ENCODE results near the gene UBE2O.
A peak's percentile ranks its signal among the peaks of the same experiment; 100 is the strongest.

Gene UBE2O

DNA sequence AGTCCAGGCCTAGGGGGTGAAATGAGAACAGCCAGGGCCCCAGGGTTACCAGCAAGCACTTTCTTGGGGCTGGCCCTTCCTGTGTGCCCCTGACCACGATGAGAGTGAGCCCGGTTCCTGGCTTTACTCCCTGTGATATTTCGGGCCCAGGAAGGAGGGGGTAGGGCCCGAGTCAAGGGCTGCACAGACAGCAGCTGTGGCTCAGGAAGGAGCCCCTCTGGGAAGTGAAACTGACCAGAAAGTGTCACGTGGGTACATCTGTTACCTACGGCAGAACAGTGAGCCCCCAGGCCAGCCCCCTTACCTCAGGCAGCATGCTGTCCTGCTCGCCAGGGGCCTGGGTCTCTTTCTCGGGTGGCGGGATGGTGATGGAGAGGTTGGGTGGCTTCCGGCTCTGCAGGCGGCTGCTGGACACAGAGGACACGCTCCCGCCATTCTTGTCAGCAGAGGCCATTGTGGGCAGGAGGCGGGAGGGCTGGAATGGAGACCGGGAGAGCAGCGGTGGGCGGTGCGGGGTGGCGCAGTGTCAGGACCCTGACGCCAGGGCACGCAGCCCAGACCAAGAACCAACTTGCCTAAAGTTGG, 28.2 kb upstream of the UBE2O start:
- H3K79me2 ChIP-seq (ENCODE audit: low read length): no peaks in the 10 kb centered on the region
- H3K36me3 ChIP-seq (replicated peaks; ENCODE audit: low read depth, low read length): peaks cover 3% of the 10 kb centered on the region
- peak overlapping the region; percentile 83 for H3K4me2 ChIP-seq (ENCODE audit: low read length)
- peak overlapping the region; percentile 78 for H3K9ac ChIP-seq (ENCODE audit: low read length)
- no peaks in the 10 kb centered on the region for H3K9me3 ChIP-seq (ENCODE audit: insufficient read depth, low read length)
- H3K27me3 ChIP-seq (ENCODE audit: low read depth, low read length): no peaks in the 10 kb centered on the region
- no peaks in the 10 kb centered on the region for H4K20me1 ChIP-seq (ENCODE audit: insufficient read depth, low read length)
- H3K4me3 ChIP-seq (ENCODE audit: low read length): peak overlapping the region; percentile 60
- H3K4me1 ChIP-seq (ENCODE audit: low read length): peaks cover 50% of the 10 kb centered on the region
- peak overlapping the region; percentile 95 for H3K27ac ChIP-seq (ENCODE audit: low read length)
- no peak overlapping the region; the same call in 1 of the 2 replicates for H2AFZ ChIP-seq (ENCODE audit: low read depth, low read length)
- TF ChIP-seq CTCF (IDR thresholded peaks at IDR 0.05; ENCODE audit: low read depth, low read length) (no peak), EZH2phosphoT487 (IDR thresholded peaks at IDR 0.05; ENCODE audit: low read depth) (no peak)

- Histone ChIP-seq H3K27ac (ENCODE audit: low read length) (peak overlapping the region; percentile 95), H4K20me1 (ENCODE audit: insufficient read depth, low read length) (no peaks in the 10 kb centered on the region), H3K4me1 (ENCODE audit: low read length) (peaks cover 49% of the 10 kb centered on the region), H3K4me2 (ENCODE audit: low read length) (peak overlapping the region; percentile 83), H3K27me3 (ENCODE audit: low read depth, low read length) (no peaks in the 10 kb centered on the region), H3K79me2 (ENCODE audit: low read length) (no peaks in the 10 kb centered on the region), H3K36me3 (replicated peaks; ENCODE audit: low read depth, low read length) (peaks cover 3% of the 10 kb centered on the region), H3K4me3 (ENCODE audit: low read length) (peak overlapping the region; percentile 60), H2AFZ (ENCODE audit: low read depth, low read length) (no peak overlapping the region; the same call in 1 of the 2 replicates), H3K9me3 (ENCODE audit: insufficient read depth, low read length) (no peaks in the 10 kb centered on the region), H3K9ac (ENCODE audit: low read length) (peak overlapping the region; percentile 78)
- TF ChIP-seq CTCF (IDR thresholded peaks at IDR 0.05; ENCODE audit: low read depth, low read length) (no peak), EZH2phosphoT487 (IDR thresholded peaks at IDR 0.05; ENCODE audit: low read depth) (no peak)
Observed at GRCh38 chr17:76480632-76481031, 27.7 kb upstream of the UBE2O start.

- no peak for TF ChIP-seq EZH2phosphoT487 (IDR thresholded peaks at IDR 0.05; ENCODE audit: low read depth)
- no peak for TF ChIP-seq CTCF (IDR thresholded peaks at IDR 0.05; ENCODE audit: low read depth, low read length)
- Histone ChIP-seq H3K4me1 (ENCODE audit: low read length) (peaks cover 44% of the 10 kb centered on the region), H3K4me2 (ENCODE audit: low read length) (no peak overlapping the region), H2AFZ (ENCODE audit: low read depth, low read length) (no peak overlapping the region), H3K27ac (ENCODE audit: low read length) (no peak overlapping the region), H3K27me3 (ENCODE audit: low read depth, low read length) (no peaks in the 10 kb centered on the region), H3K79me2 (ENCODE audit: low read length) (no peaks in the 10 kb centered on the region), H3K9ac (ENCODE audit: low read length) (no peak overlapping the region), H3K4me3 (ENCODE audit: low read length) (no peak overlapping the region), H3K9me3 (ENCODE audit: insufficient read depth, low read length) (no peaks in the 10 kb centered on the region), H3K36me3 (replicated peaks; ENCODE audit: low read depth, low read length) (peaks cover 3% of the 10 kb centered on the region), H4K20me1 (ENCODE audit: insufficient read depth, low read length) (no peaks in the 10 kb centered on the region)
Observed at GRCh38 chr17:76479515-76480060, 26.6 kb upstream of the UBE2O start.

- H3K4me2 ChIP-seq (ENCODE audit: low read length): no peak overlapping the region
- H3K9ac ChIP-seq (ENCODE audit: low read length): no peak overlapping the region
- no peaks in the 10 kb centered on the region for H3K27me3 ChIP-seq (ENCODE audit: low read depth, low read length)
- no peaks in the 10 kb centered on the region for H4K20me1 ChIP-seq (ENCODE audit: insufficient read depth, low read length)
- no peaks in the 10 kb centered on the region for H3K79me2 ChIP-seq (ENCODE audit: low read length)
- peaks cover 38% of the 10 kb centered on the region for H3K4me1 ChIP-seq (ENCODE audit: low read length)
- no peak overlapping the region for H3K27ac ChIP-seq (ENCODE audit: low read length)
- TF ChIP-seq CTCF (IDR thresholded peaks at IDR 0.05; ENCODE audit: low read depth, low read length) (no peak), EZH2phosphoT487 (IDR thresholded peaks at IDR 0.05; ENCODE audit: low read depth) (no peak)
- H2AFZ ChIP-seq (ENCODE audit: low read depth, low read length): no peak overlapping the region
- H3K9me3 ChIP-seq (ENCODE audit: insufficient read depth, low read length): no peaks in the 10 kb centered on the region
- no peak overlapping the region for H3K4me3 ChIP-seq (ENCODE audit: low read length)
- H3K36me3 ChIP-seq (replicated peaks; ENCODE audit: low read depth, low read length): peaks cover 3% of the 10 kb centered on the region
Observed at GRCh38 chr17:76478730-76479514, 26.0 kb upstream of the UBE2O start.
